NCI-H748 treated with DMSO at 0.1 percent for 48 hours (cell line): ENCODE results near the gene SYCP2L.
"Not testable (repeated sequence)": the region's sequence is repeated elsewhere in the genome, so short reads cannot be mapped to it uniquely, and the experiment has no call there.

Experiments used
- DNase-seq: peaks from one replicate; lab custom pipeline; 2025; lab: John Stamatoyannopoulos, UW

The SYCP2L gene

DNA sequence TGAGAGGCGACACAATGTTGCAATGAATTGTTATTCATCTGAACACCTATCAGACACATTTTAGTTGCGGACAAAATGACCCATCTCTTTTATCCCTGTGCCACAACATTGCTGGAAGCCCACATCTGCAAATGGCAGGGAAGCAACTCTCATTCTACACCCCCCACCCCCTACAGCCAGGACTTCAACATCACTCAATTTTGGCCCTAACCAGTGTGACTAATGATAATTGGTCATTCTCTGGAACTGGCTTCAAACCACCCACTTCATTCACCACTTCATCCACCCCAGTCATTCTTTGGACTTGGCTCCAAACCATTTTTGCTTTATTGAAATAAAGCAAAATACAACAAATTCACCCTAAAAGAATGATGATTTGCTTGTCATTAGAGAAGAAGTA lies 6.5 kb upstream of the SYCP2L start:
- no peak for DNase-seq

DNA sequence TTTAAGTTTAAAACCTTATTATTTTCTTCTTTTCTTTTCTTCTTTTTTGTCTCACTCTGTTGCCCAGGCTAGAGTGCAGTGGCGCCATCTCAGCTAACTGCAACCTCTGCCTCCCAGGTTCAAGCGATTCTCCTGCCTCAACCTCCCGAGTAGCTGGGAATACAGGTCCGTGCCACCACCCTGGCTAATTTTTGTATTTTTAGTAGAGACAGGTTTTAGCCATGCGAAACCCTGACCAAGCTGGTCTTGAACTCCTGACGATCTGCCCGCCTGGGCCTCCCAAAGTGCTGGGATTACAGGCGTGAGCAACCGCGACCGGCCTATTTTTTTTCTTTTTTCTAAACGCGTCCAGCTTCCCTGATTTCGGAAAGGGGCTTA lies 4.6 kb upstream of the SYCP2L start:
- not testable (repeated sequence) for DNase-seq

DNA sequence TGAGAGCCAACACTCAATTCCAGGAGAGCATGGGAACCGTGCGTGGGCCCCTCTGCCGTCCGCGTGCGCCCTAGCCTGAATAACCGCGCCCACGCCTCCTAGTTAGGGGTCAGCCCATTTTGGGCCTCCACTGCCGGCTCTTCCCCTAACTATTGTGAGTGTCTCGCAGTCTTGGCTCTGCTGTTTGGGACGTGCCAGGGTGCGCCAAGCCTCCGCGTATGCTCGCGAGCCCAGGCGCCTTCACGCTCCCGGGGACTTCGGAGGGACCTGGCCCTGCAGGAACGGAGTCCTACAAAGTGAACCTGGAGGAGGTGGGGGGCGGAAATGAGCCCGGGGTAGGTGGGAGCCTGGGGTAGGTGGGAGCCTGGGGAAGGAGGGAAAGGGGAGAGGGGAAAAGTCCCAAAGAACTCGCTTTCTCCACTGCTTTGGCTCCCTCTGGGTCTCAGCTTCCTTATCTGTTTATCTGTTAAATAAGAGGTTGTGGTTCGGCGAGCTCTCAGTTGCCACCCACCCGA lies 4.1 kb upstream of the SYCP2L start:
- no peak for DNase-seq

DNA sequence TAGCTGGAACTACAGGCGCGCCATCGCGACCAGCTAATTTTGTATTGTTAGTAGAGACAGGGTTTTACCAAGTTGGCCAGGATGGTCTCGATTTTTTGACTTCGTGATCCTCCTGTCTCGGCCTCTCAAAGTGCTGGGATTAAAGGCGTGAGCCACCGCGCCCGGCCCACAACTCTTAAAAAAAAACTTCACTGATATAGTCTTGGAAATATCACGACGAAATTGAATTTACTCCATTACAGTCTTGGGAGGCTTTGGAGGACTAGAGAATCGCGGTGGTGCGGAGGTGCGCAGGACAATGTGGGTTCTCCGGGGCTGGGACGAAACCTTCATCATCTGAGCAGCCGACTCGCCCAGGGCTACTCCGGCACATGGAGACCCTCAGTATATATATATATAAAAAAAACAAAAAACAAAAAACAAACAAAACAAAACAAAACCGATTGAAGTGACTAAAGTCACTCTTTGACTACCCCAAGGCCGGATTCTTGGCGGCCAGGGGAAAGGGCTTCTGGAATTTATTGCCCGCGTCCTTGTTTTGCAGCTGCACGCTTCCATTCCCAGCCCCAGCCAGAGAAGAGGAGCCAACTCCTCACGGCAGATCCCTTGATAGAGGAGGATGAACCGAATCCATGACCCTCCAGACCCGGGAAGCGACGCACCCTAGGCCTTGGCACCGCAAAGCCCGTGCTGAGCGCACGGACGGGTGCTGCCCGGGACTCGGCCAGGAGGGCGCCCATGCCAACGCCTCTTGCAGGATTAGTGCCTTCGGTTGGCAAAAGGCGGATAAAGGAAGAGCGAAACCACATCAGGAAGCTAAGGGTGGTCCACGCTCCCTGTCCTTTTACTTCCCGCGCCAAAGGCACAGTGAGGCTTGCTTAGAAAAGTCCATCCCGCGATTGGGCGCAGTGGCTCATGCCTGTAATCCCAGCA lies 3.3 kb upstream of the SYCP2L start:
- no peak for DNase-seq

DNA sequence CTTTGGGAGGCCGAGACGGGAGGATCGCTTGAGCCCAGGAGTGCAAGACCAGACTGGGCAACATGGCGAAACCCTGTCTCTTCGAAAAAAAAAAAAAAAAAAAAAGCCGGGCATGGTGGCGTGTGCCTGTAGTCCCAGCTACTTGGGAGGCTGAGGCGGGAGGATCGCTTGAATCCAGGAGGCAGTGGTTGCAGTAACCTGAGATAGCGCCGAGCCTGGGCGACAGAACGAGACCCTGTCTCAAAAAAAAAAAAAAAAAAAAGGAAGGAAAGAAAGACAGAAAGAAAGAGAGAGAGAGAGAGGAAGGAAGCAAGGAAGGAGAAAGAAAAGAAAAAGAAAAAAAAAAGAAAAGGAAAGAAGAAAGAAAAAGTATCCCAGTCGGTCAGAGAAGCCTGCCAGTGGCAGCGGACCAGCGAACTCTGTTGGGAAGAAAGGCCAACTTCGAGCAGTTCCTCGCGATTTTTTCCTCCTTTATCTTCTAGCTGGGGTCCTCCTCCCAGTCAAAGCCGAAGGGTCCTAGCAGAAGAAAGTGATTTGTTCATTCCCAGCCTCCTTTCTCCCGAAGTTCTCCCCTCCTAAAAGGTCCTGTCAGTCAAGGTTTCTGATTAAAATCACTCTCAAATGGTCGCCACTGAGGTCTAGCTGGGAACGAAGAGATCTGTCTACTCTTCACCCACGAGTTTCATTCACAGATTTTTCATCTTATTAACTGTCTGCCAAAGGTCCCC lies 2.4 kb upstream of the SYCP2L start:
- DNase-seq, result no peak

DNA sequence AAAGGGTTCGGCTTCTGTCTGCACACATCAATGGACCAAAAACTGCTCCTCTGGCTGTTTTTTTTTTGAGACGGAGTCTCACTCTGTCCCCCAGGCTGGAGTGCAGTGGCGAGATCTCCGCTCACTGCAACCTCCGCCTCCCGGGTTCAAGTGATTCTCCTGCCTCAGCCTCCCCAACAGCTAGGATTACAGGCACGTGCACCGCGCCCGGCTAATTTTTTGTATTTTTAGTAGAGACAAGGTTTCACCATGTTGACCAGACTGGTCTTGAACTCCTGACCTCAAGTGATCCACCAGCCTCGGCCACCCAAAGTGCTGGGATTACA lies 524 bp upstream of the SYCP2L start:
- not testable (repeated sequence) for DNase-seq

DNA sequence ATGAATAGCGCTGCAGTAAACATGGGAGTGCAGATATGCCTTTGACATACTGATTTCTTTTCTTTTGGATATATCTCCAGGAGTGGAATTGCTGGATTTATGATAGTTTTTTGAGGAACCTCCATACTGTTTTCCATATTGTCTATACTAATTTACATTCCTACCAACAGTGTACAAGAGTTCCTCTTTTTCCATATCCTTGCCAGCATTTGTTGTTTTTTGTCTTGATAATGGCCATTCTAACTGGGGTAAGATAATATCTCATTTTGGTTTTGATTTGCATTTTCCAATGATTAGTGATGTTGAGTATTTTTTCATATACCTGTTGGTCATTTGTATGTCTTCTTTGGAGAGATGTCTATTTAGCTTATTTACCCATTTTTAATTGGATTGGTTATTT lies 3.3 kb downstream of the SYCP2L start:
- no peak for DNase-seq

DNA sequence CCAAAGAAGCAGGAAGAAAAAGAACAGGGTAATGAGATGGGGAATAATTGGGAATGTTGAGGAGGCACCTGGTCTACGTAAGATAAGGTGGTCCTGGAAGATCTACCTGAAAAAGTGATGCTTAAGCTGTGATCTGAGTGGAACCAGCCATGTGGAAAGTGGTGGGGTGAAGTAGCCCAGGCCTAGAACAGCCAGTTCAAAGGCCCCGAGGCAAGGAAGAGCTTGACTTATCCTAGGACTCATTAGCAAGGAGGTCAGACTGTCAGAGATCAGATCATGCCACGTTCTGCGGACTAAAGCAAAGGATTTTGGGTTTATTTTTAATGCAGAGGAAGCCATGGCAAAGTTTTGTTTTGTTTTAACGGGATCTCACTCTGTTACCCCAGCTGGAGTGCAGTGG lies 5.1 kb downstream of the SYCP2L start:
- DNase-seq, result no peak

DNA sequence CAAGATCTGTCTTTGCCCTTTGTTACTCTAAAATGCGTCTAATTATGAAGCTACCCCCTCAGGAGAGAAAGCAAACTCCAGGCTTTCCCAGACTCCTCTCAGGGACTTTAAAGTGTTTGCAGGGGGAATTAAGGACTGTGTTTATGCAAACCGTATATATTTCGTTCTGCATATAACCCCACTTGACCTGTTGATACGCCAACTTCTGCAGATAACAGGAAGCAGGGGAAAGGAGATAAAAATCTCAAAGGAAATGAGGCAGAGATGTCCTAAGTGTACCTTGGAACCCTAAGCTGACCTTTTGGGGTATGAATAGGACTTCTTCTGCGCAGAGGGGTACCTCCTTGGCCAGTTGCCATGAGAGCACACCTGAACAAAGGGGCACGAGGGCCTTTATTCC lies 8.1 kb downstream of the SYCP2L start:
- DNase-seq, result no peak

DNA sequence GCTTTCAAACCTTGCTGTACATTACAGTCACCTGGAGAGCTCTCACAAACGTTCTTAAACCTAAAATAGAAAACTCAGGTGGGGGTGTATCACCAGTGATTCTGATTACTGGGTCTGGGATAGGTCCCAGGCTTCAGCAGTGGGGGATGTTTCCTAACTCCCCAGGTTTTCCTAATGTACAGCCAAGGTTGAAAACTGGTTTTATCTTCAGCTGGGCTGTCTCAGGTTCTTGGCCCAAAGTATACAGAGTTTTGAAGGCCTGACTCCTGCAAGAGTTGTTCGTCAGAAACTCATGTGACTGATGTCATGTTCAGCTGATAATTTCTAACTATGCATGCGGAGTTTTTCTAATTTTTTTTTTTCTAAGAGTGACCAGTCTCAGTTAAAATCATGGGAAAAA lies 9.8 kb downstream of the SYCP2L start:
- no peak for DNase-seq

DNA sequence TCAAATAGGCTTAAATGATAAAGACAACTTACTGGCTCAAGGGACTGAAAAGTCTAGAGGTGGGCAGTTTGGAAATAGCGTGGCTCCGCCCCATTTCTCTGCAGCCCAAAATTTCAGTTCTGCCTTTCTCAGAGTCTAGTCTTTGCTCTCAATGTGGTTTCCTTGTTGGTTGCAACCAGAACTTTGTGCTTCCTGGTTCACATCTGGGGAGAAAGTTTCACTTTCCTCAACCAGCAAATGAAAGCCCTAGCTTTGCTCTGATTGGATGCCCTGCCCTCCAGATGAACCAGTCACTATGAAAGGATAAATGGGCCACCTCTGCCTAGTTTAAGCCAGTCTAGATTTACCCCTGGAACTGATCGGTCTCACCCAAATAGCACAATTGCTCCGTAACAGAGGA lies 14.9 kb downstream of the SYCP2L start:
- DNase-seq, result no peak

DNA sequence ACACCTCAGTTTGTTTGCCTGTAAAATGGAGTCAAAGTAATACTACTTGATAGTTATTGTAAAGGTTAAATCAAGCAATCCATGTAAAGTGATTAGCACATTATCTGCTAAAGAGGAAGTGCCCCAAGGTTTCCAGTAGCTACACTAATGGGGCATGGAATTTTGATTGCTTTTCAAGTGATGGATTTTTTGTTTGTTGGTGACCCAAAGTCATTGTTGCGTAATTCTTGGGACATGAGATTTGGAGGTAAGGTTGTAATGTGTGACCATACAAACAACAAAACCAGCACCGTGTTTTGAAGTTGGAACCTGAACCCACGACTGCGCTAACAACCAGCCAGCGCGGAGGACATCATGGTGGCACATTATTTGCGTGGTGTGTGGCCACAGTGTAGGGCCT lies 17.2 kb downstream of the SYCP2L start:
- no peak for DNase-seq

DNA sequence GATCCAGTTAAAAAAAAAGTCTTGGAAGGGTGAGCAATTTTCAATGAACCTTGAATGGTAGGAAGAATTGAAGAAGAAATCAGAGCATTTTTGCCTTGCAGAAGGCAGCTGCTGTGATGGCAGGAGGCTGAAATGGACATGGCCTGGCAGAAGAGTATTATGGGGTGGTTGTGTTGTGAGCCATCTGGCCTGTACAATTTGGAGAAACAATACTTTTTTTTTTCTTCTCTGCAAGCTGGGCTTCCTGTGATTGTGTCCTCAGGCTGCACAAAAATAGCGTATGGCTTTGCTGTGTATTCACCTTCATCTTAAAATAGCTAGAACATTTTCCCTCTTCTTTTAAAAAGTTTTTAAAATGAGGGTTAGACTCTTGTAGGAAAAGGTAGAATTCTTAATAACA lies 21.4 kb downstream of the SYCP2L start:
- DNase-seq, result no peak

DNA sequence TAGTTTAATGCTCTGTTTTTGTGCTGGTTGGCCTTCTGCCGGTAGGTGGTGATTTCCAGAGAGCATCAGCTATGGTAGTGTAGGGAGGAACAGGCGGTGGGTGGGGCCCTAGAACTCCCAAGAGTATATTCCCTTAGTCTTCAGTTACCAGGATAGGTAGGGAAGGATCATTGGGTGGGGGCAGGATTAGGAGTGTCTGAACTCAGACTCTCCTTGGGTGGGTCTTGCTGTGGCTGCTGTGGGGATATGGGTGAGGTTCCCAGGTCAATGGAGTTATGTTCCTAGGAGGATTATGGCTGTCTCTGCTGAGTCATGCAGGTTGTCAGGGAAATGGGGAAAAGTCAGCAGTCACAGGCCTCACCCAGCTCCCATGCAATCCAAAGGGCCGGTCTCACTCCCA lies 32.7 kb downstream of the SYCP2L start:
- DNase-seq, result not testable (repeated sequence)

DNA sequence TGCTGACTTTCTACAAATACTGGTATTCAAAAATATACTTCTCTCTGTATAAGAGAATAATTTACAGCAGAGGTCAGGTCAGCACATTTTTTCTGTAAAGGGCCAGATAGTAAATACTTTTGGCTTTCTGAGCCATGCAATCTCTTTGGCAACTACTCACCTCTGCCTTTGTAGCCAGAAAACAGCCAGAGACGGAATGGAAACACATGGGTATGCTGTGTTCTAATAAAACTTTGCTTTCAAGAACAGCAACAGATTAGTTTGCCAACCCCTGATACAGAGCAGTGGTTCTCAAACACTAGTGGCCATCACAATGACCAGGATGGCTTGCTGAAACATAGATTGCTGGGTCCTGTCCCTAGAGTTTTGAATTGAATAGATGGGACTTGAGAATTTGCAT lies 46.3 kb downstream of the SYCP2L start:
- no peak for DNase-seq

DNA sequence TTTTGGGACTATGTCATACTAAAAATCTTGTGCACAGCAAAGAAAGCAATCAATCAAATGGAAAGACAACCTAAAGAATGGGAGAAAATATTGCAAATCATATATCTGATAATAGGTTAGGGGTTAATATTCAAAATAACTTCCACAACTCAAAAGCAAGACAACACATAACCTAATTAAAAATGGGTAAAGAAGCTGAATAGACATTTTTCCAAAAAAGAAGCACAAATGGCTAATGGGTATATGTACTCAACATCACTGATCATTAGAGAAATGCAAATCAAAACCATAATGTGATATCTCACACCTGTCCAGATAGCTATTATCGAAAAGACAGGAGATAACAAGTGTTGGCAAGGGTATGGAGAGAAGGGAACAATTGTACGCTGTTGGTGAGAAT lies 53.0 kb downstream of the SYCP2L start:
- DNase-seq, result no peak

DNA sequence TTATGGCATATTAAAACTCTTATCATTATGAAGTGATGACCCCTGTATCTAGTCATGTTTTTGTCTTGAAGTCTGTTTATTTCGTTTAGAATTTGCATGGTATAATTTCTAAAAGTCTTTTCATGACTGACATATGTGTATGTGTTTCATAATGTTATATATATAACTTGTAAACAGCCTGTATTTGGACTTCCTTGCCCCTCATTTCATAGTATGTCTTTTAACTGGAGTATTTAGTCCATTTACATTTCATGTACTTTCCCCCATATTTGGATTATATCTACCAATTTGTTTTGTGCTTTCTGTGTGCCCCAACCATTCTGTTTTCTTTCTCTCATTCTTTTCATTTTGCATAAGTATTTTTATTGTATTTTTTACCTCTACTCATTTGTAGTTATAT lies 59.0 kb downstream of the SYCP2L start:
- DNase-seq, result no peak

DNA sequence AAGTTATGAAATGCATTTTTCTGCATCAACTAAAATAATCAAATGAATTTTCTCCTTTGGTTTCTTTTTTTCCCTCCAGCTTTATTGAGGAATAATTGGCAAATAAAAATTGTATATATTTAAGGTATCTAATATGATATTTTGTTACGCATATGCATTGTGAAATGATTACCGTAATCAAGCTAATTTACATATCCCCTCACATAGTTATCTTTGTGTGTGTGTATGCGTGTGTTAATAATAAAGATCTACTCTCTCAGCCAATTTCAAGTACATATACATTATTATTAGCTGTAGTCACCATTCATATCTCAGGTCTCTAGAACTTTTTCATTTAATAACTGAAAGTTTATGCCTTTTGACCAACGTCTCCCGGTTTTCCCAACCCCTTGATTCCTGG lies 61.1 kb downstream of the SYCP2L start:
- DNase-seq, result no peak

DNA sequence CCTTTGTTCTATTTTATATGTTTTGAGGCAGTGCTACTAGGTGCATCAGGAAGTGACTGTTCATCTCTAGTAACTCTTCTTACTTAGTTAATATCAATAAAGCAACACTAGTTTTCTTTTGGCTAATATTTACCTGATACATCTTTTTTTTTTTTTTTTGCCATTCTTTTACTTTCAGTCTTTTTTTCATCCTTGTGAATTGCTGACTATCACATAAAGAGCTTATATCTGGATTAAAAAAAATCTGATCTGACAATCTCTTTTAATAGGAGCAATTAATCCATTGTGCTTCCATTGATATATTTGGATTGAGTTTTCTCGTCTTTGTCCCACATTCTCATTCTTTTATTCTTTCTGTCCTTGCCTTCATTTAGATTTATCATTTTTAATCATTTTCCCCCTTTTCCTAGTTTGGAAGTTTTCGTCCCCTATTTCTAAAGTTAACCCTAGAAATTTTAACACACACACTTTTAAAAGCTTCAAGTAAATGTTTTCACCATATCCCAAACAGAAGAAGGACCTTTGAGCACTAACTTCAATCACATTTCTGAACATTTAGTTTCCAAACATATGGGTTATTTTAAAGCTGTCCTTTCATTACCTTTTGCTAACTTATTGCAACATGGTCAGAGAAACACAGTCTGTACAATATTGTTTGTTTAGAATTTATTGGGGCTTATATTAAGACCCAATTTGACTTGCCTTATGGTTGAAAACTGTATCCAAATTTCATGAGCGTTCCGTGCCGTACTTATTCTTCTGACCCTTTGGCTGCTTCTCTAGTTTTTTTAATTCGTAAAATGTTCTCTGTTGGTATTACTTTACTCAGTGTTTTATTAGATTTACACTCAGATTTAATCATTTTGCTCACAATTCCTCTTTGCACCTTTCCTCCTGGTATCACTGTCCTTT lies 63.0 kb downstream of the SYCP2L start:
- DNase-seq, result no peak

DNA sequence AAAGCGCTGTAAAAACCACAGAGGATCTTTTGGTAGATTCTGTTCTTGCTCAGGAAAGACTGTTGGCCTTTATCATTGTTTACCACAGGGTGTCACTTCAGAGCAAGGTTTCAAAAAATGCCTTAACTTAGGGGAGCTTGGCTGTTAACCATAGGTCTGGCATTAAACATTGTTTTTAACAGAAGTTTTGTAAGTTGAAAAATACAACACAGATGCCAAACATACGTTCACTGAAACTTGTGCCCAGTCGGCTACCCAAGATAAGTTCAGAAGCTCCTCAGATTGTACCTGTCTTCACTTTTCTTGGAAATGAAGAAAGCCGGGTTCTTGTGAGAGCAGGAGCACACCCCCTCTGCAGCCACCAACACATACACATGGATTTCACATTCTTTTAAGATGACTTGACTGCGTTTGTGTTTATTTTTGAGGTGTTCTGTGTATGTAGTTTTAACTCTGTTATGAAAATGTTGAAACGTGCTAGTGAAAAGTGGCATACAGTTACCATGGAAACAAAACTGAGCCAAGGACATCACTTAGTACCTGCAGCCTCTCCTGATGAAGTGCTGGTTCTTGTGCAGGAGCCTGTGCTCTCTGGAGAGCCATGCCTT lies 64.9 kb downstream of the SYCP2L start:
- DNase-seq, result peak; percentile 28

DNA sequence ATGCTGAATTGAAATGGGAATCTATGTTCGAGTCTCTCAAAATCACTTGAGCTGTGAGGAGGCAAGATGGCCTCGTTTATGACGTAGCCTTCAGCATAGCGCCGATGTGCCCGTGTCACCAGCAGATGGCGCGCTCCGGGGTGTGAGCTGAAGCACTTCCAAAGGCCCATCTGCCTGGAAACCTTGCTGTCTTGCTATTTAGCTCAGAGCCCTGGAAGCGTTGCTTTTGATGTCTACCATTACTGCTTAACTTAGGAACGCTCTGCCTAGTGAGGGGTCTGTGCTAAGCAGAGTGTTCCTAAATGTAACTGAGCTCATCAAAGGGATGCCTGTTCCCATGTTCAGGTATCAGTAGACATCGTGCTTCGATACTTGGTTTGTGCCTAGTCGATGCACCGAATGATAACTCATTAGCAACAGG lies 67.7 kb downstream of the SYCP2L start:
- DNase-seq, result peak; percentile 68

DNA sequence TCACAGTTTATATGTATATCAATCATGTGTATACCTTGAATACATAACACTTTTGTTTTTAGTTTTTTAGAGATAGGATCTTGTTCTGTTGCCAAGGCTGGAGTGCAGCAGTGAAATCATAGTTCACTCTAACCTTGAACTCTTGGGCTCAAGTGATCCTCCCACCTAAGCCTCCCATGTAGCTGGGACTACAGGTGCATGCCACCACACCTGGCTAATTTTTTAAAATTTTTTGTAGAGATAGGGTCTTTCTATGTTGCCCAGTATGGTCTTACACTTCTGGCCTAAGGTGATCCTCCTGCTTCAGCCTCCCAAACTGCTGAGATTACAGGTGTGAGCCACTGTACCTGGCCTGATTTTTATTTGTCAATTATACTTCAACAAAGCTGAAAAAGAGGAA lies 69.9 kb downstream of the SYCP2L start:
- DNase-seq, result no peak
